Brain pericyte (primary cell): ENCODE results near the gene DUSP1.
"Not testable (repeated sequence)": the region's sequence is repeated elsewhere in the genome, so short reads cannot be mapped to it uniquely, and the experiment has no call there.

ENCODE experiments used
- DNase-seq: peaks from one replicate; pipeline ENCODE4 v3.0.0-alpha.2; 2012; ENCODE audit warnings: low read depth, low spot score

The DUSP1 gene, protein sequence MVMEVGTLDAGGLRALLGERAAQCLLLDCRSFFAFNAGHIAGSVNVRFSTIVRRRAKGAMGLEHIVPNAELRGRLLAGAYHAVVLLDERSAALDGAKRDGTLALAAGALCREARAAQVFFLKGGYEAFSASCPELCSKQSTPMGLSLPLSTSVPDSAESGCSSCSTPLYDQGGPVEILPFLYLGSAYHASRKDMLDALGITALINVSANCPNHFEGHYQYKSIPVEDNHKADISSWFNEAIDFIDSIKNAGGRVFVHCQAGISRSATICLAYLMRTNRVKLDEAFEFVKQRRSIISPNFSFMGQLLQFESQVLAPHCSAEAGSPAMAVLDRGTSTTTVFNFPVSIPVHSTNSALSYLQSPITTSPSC

DNA sequence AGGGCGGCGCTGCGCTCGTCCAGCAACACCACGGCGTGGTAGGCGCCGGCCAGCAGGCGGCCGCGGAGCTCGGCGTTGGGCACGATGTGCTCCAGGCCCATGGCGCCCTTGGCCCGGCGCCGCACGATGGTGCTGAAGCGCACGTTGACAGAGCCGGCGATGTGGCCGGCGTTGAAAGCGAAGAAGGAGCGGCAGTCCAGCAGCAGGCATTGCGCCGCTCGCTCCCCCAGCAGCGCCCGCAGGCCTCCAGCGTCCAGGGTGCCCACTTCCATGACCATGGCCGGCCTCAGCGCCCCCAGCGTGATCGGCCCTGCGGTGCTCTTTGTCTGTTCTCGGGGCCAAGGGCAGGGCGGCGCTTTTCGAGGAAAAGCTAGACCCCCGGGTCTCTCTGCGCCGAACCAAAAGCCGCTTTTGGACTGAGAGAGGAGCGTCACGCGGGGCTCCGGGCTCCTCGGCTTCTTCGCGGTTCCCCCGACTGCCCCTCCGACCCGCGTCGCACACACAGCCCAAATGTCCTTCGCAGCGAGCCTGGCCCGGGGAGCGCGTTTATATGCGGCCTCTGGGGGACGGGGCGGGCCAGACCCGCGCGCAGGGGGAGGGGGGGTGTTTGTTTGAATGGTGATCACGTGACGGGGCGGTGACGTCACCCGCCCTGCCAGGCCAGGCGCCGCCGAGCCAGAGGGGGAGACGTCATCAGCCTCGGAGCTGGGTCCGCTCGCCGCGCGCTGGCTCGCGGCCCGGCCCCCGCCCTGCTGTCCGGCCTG is at the start of gene DUSP1:
Gene DUSP1, minus strand, starts transcription at position 521 of the 764 bp plus-strand sequence. Its CDS starts 243 bp downstream, at position 278.
- peak; percentile 93 for DNase-seq

DNA sequence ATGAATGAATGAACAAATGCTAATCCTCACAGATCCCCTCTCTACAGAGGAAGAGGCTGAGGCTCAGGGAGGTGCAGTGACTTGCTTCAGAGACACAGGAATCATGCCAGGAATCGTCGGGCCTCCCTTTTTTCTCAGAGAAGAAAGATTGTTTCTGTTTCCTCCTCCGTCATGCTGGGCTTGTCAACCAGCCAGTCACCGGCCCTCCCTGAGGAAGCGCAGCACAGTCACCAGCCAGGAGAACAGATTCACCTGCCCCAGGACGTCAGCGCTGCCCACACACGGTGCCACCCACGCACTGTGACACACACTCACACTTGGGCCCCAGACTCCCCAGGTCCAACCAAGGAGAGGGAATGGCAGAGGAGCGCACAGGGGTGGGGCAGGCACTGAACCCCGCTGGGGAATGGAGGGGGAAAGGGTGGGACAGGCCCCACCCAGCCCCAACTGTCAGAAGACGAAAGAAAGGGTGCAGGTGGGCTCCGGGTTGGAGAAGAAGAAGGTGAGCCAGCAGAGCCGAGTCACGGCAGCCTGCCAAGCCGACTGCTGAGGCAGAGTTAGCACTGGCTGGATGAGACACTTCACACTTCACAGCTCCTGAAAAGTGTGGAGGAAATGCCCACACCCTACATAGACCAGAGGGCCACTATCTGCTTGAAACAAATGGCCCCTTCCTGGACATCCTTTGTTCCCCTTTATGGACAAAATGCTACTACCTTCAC is 49.2 kb upstream of the DUSP1 start:
- DNase-seq: no peak

DNA sequence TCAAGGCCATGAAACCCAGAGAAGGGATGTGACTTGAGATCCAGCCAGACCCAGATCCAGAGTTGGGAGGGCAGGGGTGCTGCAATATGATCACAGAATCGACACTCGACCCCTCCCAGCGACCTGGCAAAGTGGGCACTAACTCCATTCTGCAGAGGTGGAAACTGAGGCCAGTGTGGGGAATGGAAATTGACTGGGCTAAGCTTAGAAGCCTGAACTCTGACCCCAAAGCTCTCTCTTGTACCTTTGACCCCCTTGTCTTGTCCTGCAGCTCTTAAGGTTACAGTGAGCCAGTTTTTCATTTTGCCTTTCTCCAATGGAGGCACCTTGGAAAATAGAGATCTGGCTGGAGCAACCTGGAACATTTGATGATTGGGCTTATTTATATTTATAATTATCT is 48.6 kb upstream of the DUSP1 start:
- DNase-seq: no peak

DNA sequence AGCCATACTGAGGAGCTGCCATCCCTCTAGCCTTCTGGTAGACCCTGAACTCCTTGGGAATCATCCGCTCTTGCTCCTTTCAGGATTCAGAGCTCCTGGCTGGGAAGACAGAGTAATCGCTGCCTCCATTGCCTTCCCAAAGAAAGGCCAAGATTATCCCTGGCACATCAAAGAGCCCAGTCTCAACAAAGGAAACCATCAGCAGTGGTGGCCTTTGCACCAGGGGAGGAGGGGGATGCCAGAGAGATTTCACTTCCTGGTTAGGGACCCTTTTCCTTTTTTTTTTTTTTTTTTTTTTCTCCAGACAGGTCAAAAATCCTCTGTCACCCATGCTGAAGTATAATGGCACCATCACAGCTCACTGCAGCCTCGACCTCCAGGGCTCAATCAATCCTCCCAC is 47.1 kb upstream of the DUSP1 start:
- DNase-seq: no peak

DNA sequence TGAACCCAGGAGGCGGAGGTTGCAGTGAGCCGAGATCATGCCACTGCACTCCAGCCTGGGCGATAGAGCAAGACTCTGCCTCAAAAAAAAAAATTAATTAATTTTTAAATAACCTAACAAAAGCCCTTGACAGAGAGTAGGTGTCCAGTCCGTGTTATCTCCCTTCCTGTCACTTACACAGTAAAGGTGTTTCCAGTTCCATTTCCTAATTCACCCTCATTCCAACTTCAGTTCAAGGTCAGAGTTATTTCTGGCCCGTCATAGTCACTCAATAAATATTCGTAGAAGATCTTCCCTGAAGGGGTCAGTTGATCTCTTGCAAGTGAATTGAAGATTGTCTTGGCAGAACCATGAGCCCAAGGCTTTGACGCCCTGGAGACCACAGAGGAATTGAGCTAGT is 46.7 kb upstream of the DUSP1 start:
- DNase-seq: no peak

DNA sequence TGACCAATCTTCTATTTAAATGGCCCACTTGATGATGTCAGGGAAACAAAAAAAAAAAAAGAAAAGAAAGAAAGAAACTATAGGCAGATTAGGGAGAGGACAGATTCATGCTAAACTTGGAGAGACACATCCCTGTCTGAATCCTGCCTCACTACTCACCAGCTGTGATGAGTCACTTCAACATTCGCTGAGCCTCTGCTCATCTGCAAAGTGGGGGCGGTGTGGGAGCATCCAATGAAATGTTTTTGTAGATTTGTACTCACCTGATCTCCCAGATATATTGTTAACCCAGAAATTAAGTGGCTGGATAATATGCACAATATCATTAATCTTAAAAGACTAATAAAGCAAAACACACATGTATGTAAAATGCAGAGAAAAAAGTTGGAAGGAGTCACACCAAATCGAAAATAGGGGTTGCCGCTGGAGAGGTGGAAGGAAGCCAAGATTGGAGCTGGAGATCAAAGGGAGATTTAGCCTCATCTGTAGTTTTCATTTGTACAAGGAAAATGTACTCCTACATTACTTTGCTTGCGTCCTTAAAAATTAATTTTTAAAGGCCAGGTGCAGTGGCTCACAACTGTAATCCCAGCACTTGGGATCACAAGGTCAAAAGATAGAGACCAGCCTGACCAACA is 46.0 kb upstream of the DUSP1 start:
- no peak for DNase-seq

DNA sequence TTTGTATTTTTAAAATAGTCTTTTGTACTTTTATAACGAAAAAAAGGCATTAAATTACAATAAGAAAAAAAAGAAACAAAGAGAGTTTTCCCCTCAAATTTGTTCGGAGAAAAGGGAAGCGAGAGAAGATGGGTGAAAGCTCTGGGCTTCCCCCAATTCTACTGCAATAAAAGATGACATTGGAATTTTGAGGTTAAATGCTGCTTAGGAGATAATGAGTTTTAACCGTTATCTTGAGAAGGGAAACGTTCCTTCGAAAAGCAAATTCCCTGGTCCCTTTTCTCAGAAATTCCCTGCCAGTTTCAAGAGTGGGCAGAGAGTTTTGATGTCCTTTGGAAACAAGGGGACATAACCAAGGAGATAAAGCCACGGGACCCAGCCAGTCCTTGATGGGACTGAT is 44.6 kb upstream of the DUSP1 start:
- no peak for DNase-seq

DNA sequence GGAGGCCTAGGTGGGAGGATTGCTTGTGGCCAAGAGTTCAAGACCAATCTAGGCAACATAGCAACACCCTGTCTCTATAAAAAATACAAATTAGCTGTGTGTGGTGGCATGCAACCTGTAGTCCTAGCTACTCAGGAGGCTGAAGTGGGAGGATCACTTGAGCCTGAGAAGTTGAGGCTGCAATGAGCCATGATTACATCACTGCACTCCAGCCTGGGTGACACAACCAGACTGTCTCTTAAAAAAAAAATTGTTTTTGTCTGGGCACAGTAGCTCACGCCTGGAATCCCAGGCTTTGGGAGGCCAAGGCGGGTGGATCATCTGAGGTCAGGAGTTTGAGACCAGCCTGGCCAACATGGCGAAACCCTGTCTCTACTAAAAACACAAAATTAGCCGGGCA is 40.0 kb upstream of the DUSP1 start:
- not testable (repeated sequence) for DNase-seq

DNA sequence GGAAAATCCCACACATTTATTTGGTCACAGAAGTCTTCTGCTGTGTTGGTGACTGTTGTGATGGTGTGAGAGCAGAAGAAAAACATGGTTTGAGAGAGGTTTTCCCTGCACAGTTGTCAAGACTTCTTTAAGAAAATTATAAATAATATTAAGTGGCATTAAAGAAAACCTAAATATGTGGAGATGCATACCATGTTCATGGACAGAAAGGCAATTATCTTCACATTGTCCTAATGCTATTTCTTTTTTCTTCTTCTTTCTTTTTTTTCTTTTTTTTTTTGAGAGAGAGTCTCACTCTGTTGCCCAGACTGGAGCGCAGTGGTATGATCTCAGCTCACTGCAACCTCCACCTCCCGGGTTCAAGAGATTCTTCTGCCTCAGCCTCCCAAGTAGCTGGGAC is 38.8 kb upstream of the DUSP1 start:
- no peak for DNase-seq

DNA sequence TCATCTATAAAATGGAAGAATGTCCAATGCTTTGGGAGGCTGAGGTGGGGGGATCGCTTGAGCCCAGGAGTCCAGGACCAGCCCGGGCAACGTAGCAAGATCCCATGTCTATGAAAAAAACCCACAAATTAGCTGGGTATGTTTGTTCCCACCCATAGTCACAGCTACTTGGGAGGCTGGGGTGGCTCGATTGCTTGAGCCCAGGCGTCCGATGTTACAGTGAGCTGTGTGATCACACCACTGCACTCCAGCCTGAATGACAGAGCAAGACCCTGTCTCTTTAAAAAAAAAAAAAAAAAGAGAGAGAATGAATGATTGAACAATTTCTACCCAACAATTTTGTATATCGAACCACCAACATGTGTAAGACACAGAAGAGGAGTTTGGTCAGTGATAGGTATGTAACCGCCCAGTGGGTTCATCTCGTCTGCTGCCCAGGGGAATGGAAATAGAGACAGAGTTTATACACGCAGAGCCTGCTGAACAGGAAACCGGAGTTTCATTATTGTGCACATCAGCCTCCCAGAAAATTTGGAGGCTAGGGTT is 36.8 kb upstream of the DUSP1 start:
- no peak for DNase-seq

DNA sequence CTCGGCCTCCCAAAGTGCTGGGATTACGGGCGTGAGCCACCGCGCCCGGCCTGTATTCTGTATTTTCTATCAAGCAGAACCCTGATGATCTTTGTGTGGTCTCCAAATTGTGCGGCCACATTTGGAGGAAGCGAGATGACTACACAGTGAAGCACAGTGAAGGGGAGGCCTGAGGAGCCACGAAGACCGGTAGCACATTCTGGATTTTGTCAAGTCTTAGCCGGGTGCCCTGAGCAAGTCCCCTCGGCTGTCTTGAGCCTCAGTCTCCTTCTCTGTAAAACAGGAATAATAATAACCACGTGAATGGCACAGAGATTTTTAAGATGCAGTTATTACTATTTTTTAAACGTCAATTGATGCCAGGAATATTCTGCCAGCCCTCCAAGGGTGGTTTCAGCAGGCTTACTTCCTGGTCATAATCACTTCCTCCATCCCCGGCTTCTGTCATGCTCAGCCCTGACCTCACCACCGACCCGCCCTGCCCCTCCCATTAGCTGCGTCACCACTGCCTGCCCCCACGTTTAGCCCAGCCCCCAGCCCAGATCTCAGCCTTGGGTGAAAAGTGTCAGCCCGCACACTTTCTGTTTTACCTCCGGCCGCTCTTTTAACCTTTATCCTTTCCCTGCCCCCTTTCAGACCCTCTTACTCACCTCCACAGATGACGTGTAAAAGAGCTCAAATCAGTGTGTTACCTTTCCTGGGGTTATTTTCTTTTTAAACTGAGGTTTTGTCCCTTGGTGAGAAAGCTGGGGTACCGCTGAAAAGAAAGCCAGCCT is 36.1 kb upstream of the DUSP1 start:
- no peak for DNase-seq

DNA sequence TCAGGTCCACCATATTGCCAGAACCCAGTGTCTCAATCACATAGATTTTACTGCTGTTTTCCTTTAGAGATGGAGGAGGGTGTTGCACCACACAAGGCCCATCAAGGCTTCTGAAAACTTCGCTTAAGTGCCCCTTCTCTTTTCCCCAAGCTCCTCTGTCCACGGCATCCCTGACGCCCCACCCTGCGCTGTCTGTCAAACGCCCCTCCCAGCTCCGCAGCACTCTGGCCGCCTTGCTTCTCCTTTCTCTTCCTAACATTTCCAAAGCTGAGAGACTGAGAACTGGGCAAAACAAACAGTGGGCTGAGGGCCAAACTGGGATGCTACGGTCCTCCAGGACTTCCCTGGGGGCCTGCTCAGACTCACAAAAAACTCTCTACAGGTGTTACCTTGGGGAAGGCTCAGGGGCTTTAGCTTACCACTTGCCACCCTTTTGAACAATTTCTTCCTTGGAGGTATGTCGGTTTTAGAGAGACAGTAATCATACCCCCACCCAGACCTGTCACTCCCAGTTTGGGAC is 34.8 kb upstream of the DUSP1 start:
- DNase-seq: no peak

DNA sequence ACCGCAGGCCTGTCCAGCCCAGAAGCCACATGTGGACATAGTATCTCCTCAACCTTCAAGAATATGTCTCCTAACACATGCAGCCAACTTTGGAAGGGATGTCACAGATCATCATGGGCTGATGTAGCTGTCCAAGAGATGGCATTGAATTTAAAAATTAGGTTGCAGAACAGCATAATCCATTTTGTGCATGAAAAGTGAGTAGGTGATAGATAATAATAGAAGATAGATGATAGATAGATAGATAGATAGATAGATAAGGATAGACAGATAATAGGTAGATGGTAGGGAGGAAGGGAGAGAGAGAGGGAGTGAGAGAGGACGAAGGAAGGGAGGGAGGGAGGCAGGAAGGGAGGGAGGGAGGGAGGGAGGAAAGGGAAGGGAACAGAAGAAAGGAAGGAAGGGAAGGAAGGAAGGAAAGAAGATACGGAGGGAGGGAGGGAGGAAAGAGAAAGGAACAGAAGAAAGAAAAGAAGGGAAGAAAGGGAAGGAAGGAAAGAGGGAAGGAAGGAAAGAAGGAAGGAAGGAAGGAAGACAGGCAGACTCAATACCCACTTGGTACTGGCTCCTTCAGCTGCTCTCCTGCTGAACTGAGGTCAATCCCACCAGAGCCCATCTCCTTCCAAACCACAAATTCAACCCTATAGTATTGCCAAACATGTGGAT is 34.2 kb upstream of the DUSP1 start:
- DNase-seq: no peak

DNA sequence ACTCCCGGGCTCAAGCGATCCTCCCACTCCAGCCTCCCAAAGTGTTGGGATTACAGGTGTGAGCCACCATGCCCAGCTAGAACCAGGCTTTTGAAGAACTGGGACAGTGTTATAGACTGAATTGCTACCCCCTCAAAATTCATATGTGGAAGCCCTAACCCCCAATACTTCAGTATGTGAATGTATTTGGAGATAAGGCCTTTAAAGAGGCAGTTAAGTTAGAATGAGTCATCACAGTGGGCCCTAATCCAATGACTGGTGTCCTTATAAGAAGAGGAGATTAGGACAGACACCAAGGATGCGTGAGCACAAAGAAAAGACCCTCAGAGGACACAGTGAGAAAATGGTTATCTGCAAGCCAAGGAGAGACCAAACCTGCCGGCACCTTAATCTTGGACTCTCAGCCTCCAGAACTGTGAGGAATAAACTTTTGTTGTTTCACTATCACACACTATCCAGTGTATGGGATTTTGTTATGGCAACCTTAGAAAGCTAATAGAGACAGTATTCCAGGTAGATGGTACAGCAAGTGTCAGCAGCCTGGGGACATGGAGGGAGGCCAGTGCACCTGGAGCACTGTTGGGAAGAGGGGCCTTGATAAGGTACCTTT is 31.7 kb upstream of the DUSP1 start:
- no peak for DNase-seq

DNA sequence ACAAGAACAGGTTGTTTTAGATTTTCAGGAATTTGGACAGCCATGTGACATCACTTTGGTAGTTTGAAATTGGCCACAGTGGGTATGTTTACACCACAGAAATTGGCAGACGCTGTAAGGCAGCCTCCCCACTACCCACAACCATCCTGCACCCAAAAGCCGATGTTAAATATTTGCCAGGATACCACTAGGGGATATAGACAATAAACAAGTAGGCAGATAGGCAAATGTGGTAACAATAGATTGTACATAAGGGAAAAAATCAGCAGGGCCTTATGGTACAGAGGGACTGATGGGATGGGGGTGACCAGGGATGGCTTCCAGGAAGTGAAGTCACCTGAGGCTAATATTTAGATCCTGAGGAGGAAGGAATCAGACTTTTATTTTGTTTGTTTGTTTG is 31.1 kb upstream of the DUSP1 start:
- no peak for DNase-seq

DNA sequence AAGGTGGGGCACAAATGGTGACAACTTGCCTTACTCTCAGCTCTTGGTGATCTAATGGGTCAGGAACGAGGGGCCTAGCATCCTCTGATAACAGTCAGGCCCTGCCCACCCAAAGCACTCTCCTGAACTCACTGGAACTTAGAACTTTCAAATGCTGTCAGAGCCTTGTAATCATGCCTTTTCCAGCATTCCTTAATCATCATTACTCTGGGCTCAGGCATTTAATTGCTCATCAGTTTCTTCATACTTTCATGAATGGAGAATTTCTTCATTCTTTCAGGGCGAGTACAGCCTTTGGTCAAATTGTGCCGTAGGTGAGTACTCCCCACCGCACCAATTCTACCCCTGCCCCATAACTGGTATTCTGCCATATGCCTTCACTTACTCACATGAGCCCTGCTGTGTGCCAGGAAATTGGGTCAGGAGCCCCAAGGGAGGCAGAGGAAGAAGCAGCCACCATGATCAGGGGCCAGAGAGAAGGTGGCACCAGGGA is 30.2 kb upstream of the DUSP1 start:
- no peak for DNase-seq

DNA sequence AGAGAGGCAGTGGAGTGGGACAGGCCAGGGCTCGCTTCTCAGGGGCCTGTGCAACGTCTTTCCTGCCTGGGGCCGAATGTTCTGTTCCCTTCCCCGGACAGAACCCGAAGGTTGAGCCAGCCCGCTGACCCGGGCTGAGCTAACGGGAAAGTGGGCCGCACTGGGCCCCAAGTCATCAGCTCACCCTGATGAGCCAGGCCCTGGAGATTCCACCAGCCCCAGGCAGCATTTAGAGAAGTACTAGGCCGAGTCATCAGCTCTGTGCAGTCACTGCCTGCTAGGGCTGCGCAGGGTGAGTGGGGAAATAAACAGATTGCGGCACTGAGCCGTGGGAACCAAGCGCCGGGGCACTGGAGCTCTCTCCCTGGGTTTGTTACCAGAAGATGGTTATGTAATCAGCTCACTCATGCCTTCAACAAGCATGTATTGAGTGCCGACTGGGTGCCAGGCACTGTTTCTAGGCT is 29.1 kb upstream of the DUSP1 start:
- DNase-seq: peak; percentile 78

DNA sequence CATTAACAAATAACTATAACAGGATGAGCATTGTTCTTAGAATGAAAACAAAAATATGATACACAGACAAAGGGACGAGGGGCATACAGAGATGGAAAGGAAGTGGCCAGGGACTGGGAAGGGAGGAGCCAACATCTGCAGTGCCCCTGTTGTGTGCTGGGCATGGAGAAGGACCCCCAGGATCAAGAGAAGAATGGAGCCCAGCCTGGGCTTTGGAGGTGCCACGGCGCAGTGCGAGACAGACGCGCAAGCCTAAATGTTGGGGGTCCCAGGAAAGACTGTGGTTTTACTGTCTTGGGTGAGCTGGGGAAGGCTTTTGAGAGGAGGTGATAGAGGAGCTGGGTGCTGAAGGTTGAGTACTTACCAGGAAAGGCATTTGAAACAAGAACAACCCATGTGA is 28.4 kb upstream of the DUSP1 start:
- DNase-seq: no peak

DNA sequence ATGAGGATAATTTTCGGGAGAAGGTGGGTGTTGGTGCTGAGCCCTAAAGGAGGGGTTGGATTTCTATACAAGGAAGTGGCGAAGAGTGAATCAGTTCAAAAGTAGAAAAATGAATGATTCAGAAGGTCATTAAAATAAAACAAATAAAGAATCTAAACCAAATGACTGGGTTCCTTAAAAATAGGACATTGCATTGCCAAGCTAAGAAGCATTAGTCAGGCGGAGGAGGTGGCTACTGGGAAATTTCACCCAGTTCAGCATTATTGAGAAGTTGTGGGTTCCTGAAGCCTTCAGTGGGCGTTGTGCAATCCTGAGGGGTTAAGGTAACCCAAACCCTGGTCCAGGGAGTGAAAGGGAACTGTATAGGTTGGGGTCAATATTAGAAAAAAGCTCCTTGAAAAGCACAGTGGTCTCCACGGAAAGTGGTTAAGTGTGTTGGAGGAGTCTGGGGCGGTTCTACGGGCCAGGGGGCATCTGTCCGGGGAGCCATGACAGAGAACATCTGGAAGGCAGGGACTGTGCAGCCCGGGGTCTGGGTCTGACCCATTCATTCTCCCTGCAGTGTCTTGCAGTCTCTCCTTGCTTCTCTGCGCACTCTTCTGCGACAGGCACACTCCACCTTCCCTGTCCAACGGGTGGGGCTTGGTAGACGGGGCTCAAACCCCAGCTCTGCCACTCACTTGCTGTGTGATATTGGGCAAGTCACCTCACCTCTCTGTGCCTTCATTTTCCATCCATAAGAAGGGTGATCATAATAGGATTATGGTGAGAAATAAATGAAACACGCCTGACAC is 27.6 kb upstream of the DUSP1 start:
- no peak for DNase-seq
